Kidney (tissue), 14 donors: ENCODE data around the gene MINAR2. TPM values are rescaled to one million over a fixed set of nuclear protein-coding genes. Genes with fewer than 3 reads are reported as not detected.

Source experiments
- DNase-seq, 5 donors: peaks; one replicate each; pipeline ENCODE4 v3.0.0-alpha.2; 2013 to 2020
- FAIRE-seq: peaks from 2 replicates; lab custom pipeline; 2012; peaks lifted over from hg19 to GRCh38; lab: Jason Lieb, UNC
- H3K27ac ChIP-seq, 2 donors: one replicate each; pipeline ENCODE4 v1.7.0; 2013; ENCODE audit warnings: low read depth in 2 of 2, low read length in 2 of 2, inconsistent platforms in 1 of 2
- H3K27me3 ChIP-seq: one replicate; pipeline ENCODE4 v1.7.1; 2013; ENCODE audit warnings: low read length, inconsistent platforms; ENCODE audit not compliant: control insufficient read depth, insufficient read depth
- H3K36me3 ChIP-seq, 3 donors: one replicate each; pipeline versions ENCODE4 v1.7.0 to v1.7.1; 2013; ENCODE audit warnings: low read length in 3 of 3, control low read depth in 1 of 3, inconsistent platforms in 1 of 3; ENCODE audit not compliant: insufficient read depth in 3 of 3, control insufficient read depth in 2 of 3
- H3K4me1 ChIP-seq, 3 donors: one replicate each; pipeline versions ENCODE4 v1.7.0 to v1.7.1; 2013; ENCODE audit warnings: low read length in 3 of 3, inconsistent platforms in 1 of 3, low read depth in 1 of 3; ENCODE audit not compliant: control insufficient read depth in 2 of 3, insufficient read depth in 2 of 3
- H3K4me3 ChIP-seq, 3 donors: one replicate each; pipeline versions ENCODE4 v1.7.0 to v1.8.1; 2013; ENCODE audit warnings: low read length in 3 of 3, control low read depth in 1 of 3, inconsistent platforms in 1 of 3
- H3K9ac ChIP-seq, 3 donors: one replicate each; pipeline versions ENCODE4 v1.7.0 to v1.7.1; 2013; ENCODE audit warnings: low read length in 3 of 3, control low read depth in 1 of 3, inconsistent platforms in 1 of 3
- H3K9me3 ChIP-seq, 3 donors: one replicate each; pipeline versions ENCODE4 v1.7.0 to v1.7.1; 2013; ENCODE audit warnings: low read length in 3 of 3, control low read depth in 1 of 3, inconsistent platforms in 1 of 3; ENCODE audit not compliant: control insufficient read depth in 2 of 3, insufficient read depth in 1 of 3
- intact Hi-C: fragments of 100-400 bp; cut with DNase I; formaldehyde crosslinking; loops from one replicate; pipeline ENCODE4 v1.11.1; 2022
- polyA plus RNA-seq: library from polyadenylated mRNA; stranded (reverse); fragments of 350-450 nt; fragmentation: Illumina TruSeq; extraction: RNeasy Lipid Tissue Mini Kit (QIAGEN cat#74804); gene quantifications from one replicate; pipeline ENCODE4 v1.2.3, GENCODE V29; 2014; ENCODE audit warnings: low read depth, low replicate concordance; ENCODE audit not compliant: insufficient read depth
- total RNA-seq: library from RNA; stranded (reverse); fragmentation: NEBNext Ultra II Directional; extraction: Animal tissue kit (Norgen Biotek cat#: 25700); gene quantifications from one replicate; pipeline ENCODE4 v1.2.1, GENCODE V29; 2021
- TF ChIP-seq, protein P1 (sequence below): IDR thresholded peaks from 3 replicates; pipeline ENCODE4 v1.5.1; 2012; ENCODE audit warnings: mild to moderate bottlenecking, moderate library complexity, borderline replicate concordance; ENCODE audit not compliant: insufficient read depth; ENCODE audit errors: extremely low read depth
- donor health status: control.
- donor health status: control.
- donor health status: control.
- donor health status: control.
- donor health status: control.
- donor health status: DM: yes; HTN: yes; CAD: no.
- donor health status: Normal renal cell carcinoma (clear cell type).

Gene MINAR2
- total and polyA plus RNA-seq, 2 donors from 2014 or later: not detected

DNA sequence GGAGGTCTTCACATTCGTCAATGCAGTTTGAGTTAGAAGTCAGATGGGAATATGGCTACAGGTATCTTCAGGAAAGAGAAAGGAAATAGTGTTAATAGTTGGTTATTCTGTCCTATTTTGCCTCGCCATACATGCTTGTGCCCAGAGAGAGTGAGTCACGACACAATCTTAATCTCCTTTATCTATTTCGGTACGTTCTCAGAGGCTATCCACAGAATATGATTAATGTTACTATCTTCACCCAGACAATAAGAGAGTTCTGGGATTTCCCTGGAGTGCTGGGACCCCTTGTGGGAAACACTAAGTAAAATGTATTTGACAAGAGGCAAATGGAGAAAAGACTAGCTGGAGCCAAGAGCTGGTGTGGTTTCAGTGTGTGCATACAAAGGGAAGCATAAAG is 25.5 kb downstream of the MINAR2 start:
- FAIRE-seq: no peak

DNA sequence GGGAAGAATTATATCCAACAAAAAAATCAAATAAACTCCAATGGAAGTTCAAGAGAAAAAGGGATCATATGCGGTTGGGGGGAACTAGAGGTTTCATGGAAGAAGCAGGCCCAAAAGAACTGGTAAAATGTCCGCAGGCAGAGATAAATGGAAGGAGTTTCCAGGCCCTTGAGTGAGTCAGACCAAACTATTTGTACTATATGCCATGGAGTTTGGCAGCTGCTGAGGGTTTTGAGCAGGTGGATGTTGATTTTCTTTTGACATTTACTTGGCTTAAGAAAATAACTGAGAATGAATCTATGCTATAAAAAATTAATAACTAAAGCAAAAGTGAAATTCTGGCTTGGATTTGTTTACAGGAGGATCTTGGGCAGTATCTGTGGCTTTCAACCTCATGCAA is 33.7 kb downstream of the MINAR2 start:
- no peak for FAIRE-seq
- Histone ChIP-seq H3K36me3 (no peaks in the 10 kb centered on the region), H3K9ac (no peak overlapping the region), H3K27ac (no peak overlapping the region), H3K27me3 (no peaks in the 10 kb centered on the region), H3K4me3 (no peak overlapping the region), H3K9me3 (no peaks in the 10 kb centered on the region), H3K4me1 (no peaks in the 10 kb centered on the region)
- no peak for DNase-seq
- intact Hi-C loops: no loop called here
- TF ChIP-seq, protein P1, sequence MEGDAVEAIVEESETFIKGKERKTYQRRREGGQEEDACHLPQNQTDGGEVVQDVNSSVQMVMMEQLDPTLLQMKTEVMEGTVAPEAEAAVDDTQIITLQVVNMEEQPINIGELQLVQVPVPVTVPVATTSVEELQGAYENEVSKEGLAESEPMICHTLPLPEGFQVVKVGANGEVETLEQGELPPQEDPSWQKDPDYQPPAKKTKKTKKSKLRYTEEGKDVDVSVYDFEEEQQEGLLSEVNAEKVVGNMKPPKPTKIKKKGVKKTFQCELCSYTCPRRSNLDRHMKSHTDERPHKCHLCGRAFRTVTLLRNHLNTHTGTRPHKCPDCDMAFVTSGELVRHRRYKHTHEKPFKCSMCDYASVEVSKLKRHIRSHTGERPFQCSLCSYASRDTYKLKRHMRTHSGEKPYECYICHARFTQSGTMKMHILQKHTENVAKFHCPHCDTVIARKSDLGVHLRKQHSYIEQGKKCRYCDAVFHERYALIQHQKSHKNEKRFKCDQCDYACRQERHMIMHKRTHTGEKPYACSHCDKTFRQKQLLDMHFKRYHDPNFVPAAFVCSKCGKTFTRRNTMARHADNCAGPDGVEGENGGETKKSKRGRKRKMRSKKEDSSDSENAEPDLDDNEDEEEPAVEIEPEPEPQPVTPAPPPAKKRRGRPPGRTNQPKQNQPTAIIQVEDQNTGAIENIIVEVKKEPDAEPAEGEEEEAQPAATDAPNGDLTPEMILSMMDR: no peak

More for the DNA sequence above, 25.5 kb downstream of the MINAR2 start:
- intact Hi-C loops: no loop called here
- H3K36me3 ChIP-seq: no peaks in the 10 kb centered on the region
- H3K4me3 ChIP-seq: no peak overlapping the region
- no peak overlapping the region for H3K27ac ChIP-seq
- H3K9me3 ChIP-seq: no peaks in the 10 kb centered on the region
- TF ChIP-seq, protein P1: no peak
- H3K4me1 ChIP-seq: peaks cover 0 to 2% (median 0%) of the 10 kb centered on the region in 3 donors
- no peak overlapping the region for H3K9ac ChIP-seq
- DNase-seq: no peak
- H3K27me3 ChIP-seq: no peaks in the 10 kb centered on the region

DNA sequence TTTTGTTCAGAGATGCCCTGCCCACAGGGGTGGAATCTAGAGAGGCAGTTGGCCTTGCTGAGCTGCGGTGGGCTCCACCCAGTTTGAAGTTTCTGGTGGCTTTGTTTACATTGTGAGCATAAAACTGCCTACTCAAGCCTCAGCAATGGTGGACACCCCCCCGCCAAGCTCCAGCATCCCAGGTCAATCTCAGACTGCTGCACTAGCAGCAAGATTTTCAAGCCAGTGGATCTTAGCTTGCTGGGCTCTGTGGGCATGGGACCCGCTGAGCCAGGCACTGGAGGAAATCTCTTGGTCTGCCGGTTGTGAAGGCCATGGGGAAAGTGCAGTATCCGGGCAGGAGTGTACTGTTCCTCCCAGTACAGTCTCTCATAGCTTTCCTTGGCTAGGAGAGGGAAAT is 55.5 kb downstream of the MINAR2 start:
- H3K9me3 ChIP-seq: no peaks in the 10 kb centered on the region
- no peaks in the 10 kb centered on the region for H3K36me3 ChIP-seq
- TF ChIP-seq, protein P1: no peak
- no peak overlapping the region for H3K27ac ChIP-seq
- FAIRE-seq (no peak), DNase-seq (no peak)
- H3K4me1 ChIP-seq: no peaks in the 10 kb centered on the region
- H3K27me3 ChIP-seq: no peaks in the 10 kb centered on the region
- no peak overlapping the region for H3K4me3 ChIP-seq
- intact Hi-C loops: no loop called here
- no peak overlapping the region for H3K9ac ChIP-seq

DNA sequence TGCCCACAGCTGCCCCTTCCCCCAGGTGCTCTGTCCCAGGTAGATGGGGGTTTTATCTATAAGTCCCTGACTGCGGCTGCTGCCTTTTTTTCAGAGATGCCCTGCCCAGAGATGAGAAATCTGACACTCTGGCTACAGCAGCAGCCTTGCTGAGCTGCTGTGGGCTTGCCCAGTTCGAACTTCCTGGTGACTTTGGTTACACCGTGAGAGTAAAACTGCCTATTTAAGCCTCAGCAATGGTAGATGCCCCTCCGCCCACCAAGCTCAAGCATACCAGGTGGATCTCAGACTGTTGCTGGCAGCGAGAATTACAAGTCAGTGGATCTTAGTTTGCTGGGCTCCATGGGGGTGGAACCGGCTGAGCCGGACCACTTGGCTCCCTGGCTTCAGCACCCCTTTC is 56.8 kb downstream of the MINAR2 start:
- no peaks in the 10 kb centered on the region for H3K27me3 ChIP-seq
- no peaks in the 10 kb centered on the region for H3K4me1 ChIP-seq
- DNase-seq (peak in 2 of 5 donors; percentile 1 to 3), FAIRE-seq (no peak)
- intact Hi-C loops: no loop called here
- no peak overlapping the region for H3K4me3 ChIP-seq
- no peaks in the 10 kb centered on the region for H3K36me3 ChIP-seq
- H3K27ac ChIP-seq: no peak overlapping the region
- no peaks in the 10 kb centered on the region for H3K9me3 ChIP-seq
- TF ChIP-seq, protein P1: no peak
- no peak overlapping the region for H3K9ac ChIP-seq
